ENCODE measurements around the gene ZMYND15.
"Not testable (repeated sequence)": the region's sequence is repeated elsewhere in the genome, so short reads cannot be mapped to it uniquely, and the experiment has no call there.

Gene ZMYND15

DNA sequence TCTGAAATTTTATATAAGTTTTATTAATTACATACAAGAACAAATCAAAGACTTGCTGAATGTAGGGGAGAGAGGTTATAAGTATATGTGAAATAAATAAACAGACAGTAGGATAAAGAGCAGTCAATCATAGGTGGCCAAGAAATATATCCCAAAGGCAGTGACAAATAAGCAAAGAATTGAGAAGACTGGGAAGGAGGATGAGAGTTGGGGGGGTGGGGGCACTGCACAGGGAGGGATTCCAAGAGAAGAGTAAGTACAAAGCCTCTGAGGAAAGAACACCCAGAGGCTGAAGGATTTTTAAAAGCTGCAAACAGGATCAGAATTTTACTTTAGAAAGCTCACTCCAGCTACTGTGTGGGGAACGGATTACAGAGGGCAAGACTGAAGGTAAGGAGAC lies 38.5 kb upstream of the ZMYND15 start:
- no peak overlapping the region for H3K27ac ChIP-seq
- no peak overlapping the region for H3K4me3 ChIP-seq (ENCODE audit: low read depth in 1 of 2, low read length in 1 of 2)
- no peaks in the 10 kb centered on the region for H3K36me3 ChIP-seq
- TF ChIP-seq, protein P1, sequence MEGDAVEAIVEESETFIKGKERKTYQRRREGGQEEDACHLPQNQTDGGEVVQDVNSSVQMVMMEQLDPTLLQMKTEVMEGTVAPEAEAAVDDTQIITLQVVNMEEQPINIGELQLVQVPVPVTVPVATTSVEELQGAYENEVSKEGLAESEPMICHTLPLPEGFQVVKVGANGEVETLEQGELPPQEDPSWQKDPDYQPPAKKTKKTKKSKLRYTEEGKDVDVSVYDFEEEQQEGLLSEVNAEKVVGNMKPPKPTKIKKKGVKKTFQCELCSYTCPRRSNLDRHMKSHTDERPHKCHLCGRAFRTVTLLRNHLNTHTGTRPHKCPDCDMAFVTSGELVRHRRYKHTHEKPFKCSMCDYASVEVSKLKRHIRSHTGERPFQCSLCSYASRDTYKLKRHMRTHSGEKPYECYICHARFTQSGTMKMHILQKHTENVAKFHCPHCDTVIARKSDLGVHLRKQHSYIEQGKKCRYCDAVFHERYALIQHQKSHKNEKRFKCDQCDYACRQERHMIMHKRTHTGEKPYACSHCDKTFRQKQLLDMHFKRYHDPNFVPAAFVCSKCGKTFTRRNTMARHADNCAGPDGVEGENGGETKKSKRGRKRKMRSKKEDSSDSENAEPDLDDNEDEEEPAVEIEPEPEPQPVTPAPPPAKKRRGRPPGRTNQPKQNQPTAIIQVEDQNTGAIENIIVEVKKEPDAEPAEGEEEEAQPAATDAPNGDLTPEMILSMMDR (IDR thresholded peaks at IDR 0.05): no peak
- peaks cover 9 to 13% of the 10 kb centered on the region in 2 experiments for H3K4me1 ChIP-seq (ENCODE audit: control insufficient read depth in 1 of 2, insufficient read depth in 1 of 2, low read depth in 1 of 2, low read length in 1 of 2)
- no peaks in the 10 kb centered on the region for H3K27me3 ChIP-seq
- H3K9me3 ChIP-seq: no peaks in the 10 kb centered on the region

DNA sequence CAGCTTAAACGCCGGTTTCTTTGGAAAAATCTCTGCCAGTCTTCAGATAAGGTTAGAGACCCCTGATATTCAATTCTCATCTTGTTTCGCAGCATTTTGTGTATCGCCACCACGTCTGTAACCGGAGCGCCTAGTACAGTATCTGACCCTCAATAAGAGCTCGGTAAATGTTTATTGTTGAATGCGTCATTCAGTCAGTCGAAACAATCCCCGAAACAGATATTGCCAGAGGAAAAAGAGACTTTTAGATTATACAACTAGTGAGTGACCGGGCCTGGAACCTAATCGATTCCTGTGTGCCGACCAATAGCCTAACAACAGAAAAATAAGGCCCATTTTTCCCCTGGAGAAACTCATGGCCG lies 36.3 kb upstream of the ZMYND15 start:
- Histone ChIP-seq H3K27me3 (no peaks in the 10 kb centered on the region), H3K9me3 (no peaks in the 10 kb centered on the region), H3K4me1 (ENCODE audit: control insufficient read depth in 1 of 2, insufficient read depth in 1 of 2, low read depth in 1 of 2, low read length in 1 of 2) (peaks cover 9 to 13% of the 10 kb centered on the region in 2 experiments), H3K36me3 (no peaks in the 10 kb centered on the region), H3K27ac (peak overlapping the region; percentile 55), H3K4me3 (ENCODE audit: low read depth in 1 of 2, low read length in 1 of 2) (peak overlapping the region; percentile 74 to 93)
- TF ChIP-seq, protein P1 (IDR thresholded peaks at IDR 0.05): no peak

DNA sequence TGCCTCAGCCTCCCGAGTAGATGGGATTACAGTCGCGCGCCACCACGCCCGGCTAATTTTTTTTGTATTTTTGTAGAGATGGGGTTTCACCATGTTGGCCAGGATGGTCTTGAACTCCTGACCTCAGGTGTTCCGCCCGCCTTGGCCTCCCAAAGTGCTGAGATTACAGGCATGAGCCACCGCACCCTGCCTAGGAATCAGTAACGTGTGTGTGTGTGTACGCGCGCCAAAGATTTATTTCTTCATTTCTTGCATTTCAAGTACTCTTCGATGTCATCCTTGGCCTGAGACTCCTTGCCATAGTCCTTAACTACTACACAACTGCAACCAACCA lies 35.1 kb upstream of the ZMYND15 start:
- H3K27ac ChIP-seq, H3K27me3 ChIP-seq, H3K9me3 ChIP-seq, H3K36me3 ChIP-seq: not testable (repeated sequence)
- H3K4me1 ChIP-seq (ENCODE audit: control insufficient read depth in 1 of 2, insufficient read depth in 1 of 2, low read depth in 1 of 2, low read length in 1 of 2): peaks cover 11 to 18% of the 10 kb centered on the region in 2 experiments
- peak overlapping the region; percentile 74 to 93 for H3K4me3 ChIP-seq (ENCODE audit: low read depth in 1 of 2, low read length in 1 of 2)

DNA sequence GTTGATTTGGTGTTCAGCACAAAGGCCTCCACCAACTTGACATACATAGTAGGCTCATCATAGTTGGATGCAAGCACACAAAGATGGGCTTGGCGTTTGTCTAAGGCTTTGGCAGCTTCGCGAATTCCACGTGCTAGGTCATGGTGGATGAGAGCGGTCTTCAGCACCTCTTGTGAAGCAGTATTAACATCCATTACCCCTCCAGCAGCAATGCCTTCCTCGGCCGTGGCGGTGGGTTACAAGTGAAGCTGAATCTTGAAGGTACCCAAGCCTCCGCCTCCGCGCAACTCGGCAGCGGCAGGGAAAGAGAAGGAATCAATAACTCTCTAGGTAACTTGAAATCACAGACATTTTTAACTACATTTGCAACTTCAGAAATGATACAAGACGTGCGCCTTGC lies 34.6 kb upstream of the ZMYND15 start:
- Histone ChIP-seq H3K9me3 (no peaks in the 10 kb centered on the region), H3K4me3 (ENCODE audit: low read depth in 1 of 2, low read length in 1 of 2) (no peak overlapping the region), H3K4me1 (ENCODE audit: control insufficient read depth in 1 of 2, insufficient read depth in 1 of 2, low read depth in 1 of 2, low read length in 1 of 2) (peaks cover 15 to 23% of the 10 kb centered on the region in 2 experiments), H3K27me3 (no peaks in the 10 kb centered on the region), H3K27ac (no peak overlapping the region), H3K36me3 (no peaks in the 10 kb centered on the region)
- TF ChIP-seq, protein P1 (IDR thresholded peaks at IDR 0.05): no peak

DNA sequence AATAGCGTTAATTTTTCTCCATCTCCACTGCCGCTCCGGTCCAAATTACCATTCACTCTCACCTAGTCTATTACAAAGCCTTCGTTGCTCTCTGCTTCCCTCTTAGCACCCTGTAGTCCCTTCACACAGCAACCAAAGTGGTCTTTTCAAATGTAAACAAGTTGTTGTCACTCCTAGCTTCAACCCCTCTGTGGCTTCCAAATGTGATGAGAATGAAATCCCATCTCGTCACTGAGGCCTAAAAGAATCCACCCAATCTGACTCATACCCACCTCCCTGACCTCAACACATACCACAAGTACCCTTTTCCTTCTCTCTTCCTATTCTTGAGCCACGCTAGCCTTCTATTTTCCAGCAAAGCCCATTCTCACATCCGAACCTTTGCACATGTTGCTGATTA lies 33.5 kb upstream of the ZMYND15 start:
- Histone ChIP-seq H3K4me1 (ENCODE audit: control insufficient read depth in 1 of 2, insufficient read depth in 1 of 2, low read depth in 1 of 2, low read length in 1 of 2) (peaks cover 18 to 26% of the 10 kb centered on the region in 2 experiments), H3K27me3 (no peaks in the 10 kb centered on the region), H3K4me3 (ENCODE audit: low read depth in 1 of 2, low read length in 1 of 2) (no peak overlapping the region), H3K36me3 (no peaks in the 10 kb centered on the region), H3K27ac (no peak overlapping the region), H3K9me3 (no peaks in the 10 kb centered on the region)
- TF ChIP-seq, protein P1 (IDR thresholded peaks at IDR 0.05): no peak

DNA sequence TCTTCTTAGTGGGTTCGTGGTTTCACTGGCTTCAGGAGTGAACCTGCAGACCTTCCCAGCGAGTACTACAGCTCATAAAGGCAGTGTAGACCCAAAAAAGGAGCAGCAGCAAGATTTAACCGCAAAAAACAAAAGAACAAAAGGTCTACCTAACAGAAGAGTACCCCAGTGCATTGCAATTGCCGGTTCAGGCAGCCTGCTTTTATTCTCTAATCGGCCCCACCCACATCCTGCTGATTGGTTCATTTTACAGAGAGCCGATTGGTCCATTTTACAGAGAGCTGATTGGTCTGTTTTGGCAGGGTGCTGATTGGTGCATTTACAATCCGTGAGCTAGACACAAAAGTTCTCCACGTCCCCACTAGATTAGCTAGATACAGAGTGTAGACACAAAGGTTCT lies 31.2 kb upstream of the ZMYND15 start:
- Histone ChIP-seq H3K27me3 (no peaks in the 10 kb centered on the region), H3K27ac (no peak overlapping the region), H3K9me3 (no peaks in the 10 kb centered on the region), H3K4me1 (ENCODE audit: control insufficient read depth in 1 of 2, insufficient read depth in 1 of 2, low read depth in 1 of 2, low read length in 1 of 2) (peaks cover 35 to 44% of the 10 kb centered on the region in 2 experiments), H3K4me3 (ENCODE audit: low read depth in 1 of 2, low read length in 1 of 2) (no peak overlapping the region), H3K36me3 (peaks cover 13% of the 10 kb centered on the region)
- TF ChIP-seq, protein P1 (IDR thresholded peaks at IDR 0.05): no peak

Measured in neutrophil (primary cell).